Uterus (tissue), 4 donors: Measurements from ENCODE around the gene AQP1. TPM values are rescaled to one million over a fixed set of nuclear protein-coding genes. Genes with fewer than 3 reads are reported as not detected.

Experiments
- DNase-seq, 2 donors: peaks; one replicate each; pipeline ENCODE4 v3.0.0-alpha.2; 2019 to 2020
- H3K27ac ChIP-seq, 2 donors: fragments of 200-600 bp; sonication (generic); 1 replicate in 1 of 2; 2 replicates in 1 of 2; pipeline ENCODE4 v1.5.1; 2016 to 2018
- H3K27me3 ChIP-seq, 2 donors: fragments of 200-600 bp; sonication (generic); one replicate each; pipeline ENCODE4 v1.5.1; 2018 to 2019; ENCODE audit warnings: control low read depth in 1 of 2
- H3K36me3 ChIP-seq, 2 donors: fragments of 200-600 bp; sonication (generic); one replicate each; pipeline ENCODE4 v1.5.1; 2019; ENCODE audit warnings: control low read depth in 1 of 2
- H3K4me1 ChIP-seq, 2 donors: fragments of 200-600 bp; sonication (generic); one replicate each; pipeline ENCODE4 v1.5.1; 2018 to 2019; ENCODE audit warnings: control low read depth in 1 of 2
- H3K4me3 ChIP-seq, 2 donors: fragments of 200-600 bp; sonication (generic); 1 replicate in 1 of 2; 2 replicates in 1 of 2; pipeline ENCODE4 v1.5.1; 2018 to 2019; ENCODE audit warnings: mild to moderate bottlenecking in 1 of 2
- H3K9me3 ChIP-seq, 2 donors: fragments of 200-600 bp; sonication (generic); one replicate each; pipeline ENCODE4 v1.5.1; 2019; ENCODE audit warnings: control low read depth in 1 of 2
- POLR2A ChIP-seq, 2 donors: fragments of 450-650 bp; IDR thresholded peaks; one replicate each; pipeline ENCODE4 v1.6.1; 2016; ENCODE audit warnings: antibody characterized with exemption in 2 of 2, mild to moderate bottlenecking in 1 of 2, moderate library complexity in 1 of 2
- intact Hi-C: fragments of 100-400 bp; cut with DNase I; formaldehyde crosslinking; loops from one replicate; pipeline ENCODE4 v1.15.1; 2023; ENCODE audit warnings: low total_unique reads
- total RNA-seq, 4 donors: library from RNA; depleted of rRNA in 3 of 4; stranded (reverse); fragments of >200 nt in 3 of 4; gene quantifications; one replicate each; pipeline versions ENCODE4 v1.1.0 to v1.2.4, GENCODE V29; 2014 to 2023
- TF ChIP-seq, protein P1 (sequence below), 4 experiments: fragments of 200-600 bp in 2 of 4; fragments of 450-650 bp in 2 of 4; sonication (generic) in 2 of 4; IDR thresholded peaks; one replicate each; pipeline ENCODE4 v1.5.1; 2016 to 2019; ENCODE audit warnings: antibody characterized with exemption in 4 of 4, mild to moderate bottlenecking in 2 of 4, moderate library complexity in 1 of 4
- donor health status: DM: yes; HTN: yes; CAD: no.

Gene AQP1
- total RNA-seq, 4 donors from 2014 or later = 69.6 to 477 (median 370) TPM

DNA sequence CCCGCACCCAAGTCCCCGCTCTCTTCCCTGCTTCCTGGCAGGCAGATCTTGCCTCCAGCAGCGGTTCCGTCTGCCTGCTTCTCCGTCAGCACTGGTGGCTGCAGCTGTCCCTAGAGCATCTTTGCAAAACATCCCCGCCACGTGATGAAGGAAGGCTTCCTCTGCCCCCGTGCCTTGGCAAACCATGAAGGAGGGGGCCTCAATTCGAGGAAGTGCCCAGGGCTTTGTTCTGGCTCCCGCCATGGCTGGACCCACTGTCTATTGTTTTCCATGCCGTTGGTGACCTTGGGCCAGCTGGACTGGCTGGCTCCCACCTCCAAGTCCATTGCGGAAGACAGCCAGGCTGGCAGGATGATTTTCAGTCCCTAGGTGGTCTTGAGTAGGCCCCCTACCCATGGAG lies 13.2 kb upstream of the AQP1 start:
- H3K27me3 ChIP-seq = no peaks in the 10 kb centered on the region
- H3K4me1 ChIP-seq = peaks cover 0 to 24% of the 10 kb centered on the region in 2 donors
- TF ChIP-seq POLR2A (IDR thresholded peaks at IDR 0.05) = no peak
- TF ChIP-seq, protein P1, sequence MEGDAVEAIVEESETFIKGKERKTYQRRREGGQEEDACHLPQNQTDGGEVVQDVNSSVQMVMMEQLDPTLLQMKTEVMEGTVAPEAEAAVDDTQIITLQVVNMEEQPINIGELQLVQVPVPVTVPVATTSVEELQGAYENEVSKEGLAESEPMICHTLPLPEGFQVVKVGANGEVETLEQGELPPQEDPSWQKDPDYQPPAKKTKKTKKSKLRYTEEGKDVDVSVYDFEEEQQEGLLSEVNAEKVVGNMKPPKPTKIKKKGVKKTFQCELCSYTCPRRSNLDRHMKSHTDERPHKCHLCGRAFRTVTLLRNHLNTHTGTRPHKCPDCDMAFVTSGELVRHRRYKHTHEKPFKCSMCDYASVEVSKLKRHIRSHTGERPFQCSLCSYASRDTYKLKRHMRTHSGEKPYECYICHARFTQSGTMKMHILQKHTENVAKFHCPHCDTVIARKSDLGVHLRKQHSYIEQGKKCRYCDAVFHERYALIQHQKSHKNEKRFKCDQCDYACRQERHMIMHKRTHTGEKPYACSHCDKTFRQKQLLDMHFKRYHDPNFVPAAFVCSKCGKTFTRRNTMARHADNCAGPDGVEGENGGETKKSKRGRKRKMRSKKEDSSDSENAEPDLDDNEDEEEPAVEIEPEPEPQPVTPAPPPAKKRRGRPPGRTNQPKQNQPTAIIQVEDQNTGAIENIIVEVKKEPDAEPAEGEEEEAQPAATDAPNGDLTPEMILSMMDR (IDR thresholded peaks at IDR 0.05) = no peak
- H3K4me3 ChIP-seq = no peak overlapping the region
- no peaks in the 10 kb centered on the region for H3K36me3 ChIP-seq
- H3K9me3 ChIP-seq = no peaks in the 10 kb centered on the region
- intact Hi-C loops = no loop called here
- H3K27ac ChIP-seq = peak overlapping the region; percentile 39 to 44
- DNase-seq = no peak

DNA sequence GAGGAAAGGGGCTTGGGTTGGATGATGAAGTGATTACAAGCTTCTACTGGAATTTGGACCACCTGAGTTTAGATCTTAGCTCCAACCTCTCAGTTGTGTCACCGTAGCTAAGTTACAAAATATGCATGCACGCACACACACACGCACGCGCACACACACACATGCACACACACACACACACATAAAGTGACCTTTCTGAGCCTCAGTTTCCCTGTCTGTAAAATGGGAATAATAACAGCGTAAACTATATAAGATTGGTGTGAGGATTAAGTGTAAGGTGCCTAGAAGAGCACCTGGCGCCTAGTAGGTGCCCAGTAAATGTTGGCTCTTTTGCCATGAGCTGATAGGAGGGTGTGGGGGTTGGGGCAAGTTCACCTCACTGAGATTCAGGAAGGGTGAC lies 12.6 kb upstream of the AQP1 start:
- Histone ChIP-seq H3K36me3 (no peaks in the 10 kb centered on the region), H3K27ac (peak overlapping the region; percentile 39 to 44), H3K4me1 (peaks cover 0 to 24% of the 10 kb centered on the region in 2 donors), H3K27me3 (no peaks in the 10 kb centered on the region), H3K4me3 (no peak overlapping the region), H3K9me3 (no peaks in the 10 kb centered on the region)
- intact Hi-C loops = no loop called here
- DNase-seq = no peak
- TF ChIP-seq, protein P1 (IDR thresholded peaks at IDR 0.05) = no peak
- no peak for TF ChIP-seq POLR2A (IDR thresholded peaks at IDR 0.05)

DNA sequence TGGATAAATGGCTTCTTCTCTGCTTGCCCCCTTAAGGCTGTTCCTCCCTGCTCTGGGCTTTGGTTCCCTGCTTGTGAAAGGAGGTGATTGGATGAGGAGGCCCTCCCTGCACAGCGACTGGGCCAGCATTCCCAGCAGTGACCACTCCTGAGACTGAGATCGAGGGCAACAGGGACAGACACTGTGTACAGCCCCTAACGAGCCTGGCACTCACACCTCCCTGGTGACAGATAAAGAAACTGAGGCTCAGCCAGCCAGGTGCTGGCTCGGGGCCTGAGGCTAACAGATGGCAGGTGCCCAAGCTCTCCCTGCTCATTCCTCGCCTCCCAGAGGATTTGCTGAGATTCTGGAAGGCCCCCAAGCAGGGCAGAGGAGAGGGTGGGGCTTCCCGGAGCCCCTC lies 12.0 kb upstream of the AQP1 start:
- Histone ChIP-seq H3K27ac (peak overlapping the region; percentile 44 to 57), H3K36me3 (no peaks in the 10 kb centered on the region), H3K27me3 (no peaks in the 10 kb centered on the region), H3K9me3 (no peaks in the 10 kb centered on the region), H3K4me1 (peaks cover 0 to 24% of the 10 kb centered on the region in 2 donors), H3K4me3 (no peak overlapping the region)
- TF ChIP-seq POLR2A (IDR thresholded peaks at IDR 0.05) = no peak
- intact Hi-C loops = no loop called here
- DNase-seq = no peak

DNA sequence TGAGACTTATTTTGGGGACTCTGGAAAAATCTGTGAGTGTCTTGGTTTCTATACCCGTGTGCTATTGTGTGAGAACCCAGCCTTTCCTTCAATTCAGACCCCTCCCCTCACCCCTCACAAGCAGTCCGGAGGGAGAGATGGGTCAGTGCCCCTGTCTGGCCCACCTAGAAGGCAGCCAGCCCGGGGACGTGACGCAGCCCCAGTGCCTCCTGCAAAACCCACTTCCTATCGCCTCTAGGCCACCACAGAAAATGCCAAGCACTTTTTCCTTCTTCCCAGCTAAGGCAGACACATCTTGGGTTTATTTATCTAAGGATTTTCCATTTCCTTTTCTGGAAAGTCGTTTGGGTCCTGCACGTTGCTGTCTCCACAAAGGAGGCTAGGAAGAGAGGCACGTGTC lies 11.6 kb upstream of the AQP1 start:
- Histone ChIP-seq H3K4me3 (no peak overlapping the region), H3K36me3 (no peaks in the 10 kb centered on the region), H3K9me3 (no peaks in the 10 kb centered on the region), H3K27me3 (no peaks in the 10 kb centered on the region), H3K27ac (peak overlapping the region; percentile 44 to 57), H3K4me1 (peaks cover 0 to 23% of the 10 kb centered on the region in 2 donors)
- no peak for DNase-seq
- TF ChIP-seq, protein P1 (IDR thresholded peaks at IDR 0.05) = no peak
- no peak for TF ChIP-seq POLR2A (IDR thresholded peaks at IDR 0.05)
- intact Hi-C loops = no loop called here

DNA sequence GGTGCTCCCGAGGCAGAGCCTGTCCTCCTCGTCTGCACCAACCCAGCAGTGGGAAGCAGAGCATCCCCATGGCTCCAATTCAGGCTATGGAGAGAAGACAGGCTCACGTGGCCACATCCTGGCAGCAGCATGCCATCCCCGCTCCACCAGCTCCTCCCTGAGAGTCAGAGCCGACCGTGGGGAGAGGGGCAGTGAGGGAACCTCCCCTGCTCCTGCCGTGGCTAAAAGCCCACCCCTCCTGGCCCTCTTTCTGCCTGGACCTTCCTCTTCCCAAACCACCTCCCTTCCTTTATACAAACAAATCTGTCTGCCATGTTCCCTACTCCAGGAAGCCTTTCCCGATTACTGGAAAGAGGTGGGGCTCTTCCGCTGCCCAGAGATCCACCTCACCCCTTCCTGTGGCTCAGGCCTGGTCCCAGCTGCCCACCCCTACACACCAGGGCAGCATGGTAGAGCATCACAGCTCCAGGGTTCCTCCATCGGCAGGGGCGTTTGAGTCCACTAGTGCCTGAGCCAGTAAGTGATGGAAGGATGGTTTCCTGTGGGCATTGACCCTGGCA lies 10.8 kb upstream of the AQP1 start:
- peaks cover 0 to 14% of the 10 kb centered on the region in 2 donors for H3K4me1 ChIP-seq
- H3K4me3 ChIP-seq = no peak overlapping the region
- intact Hi-C loops = no loop called here
- TF ChIP-seq POLR2A (IDR thresholded peaks at IDR 0.05) = no peak
- TF ChIP-seq, protein P1 (IDR thresholded peaks at IDR 0.05) = no peak
- no peaks in the 10 kb centered on the region for H3K36me3 ChIP-seq
- H3K27me3 ChIP-seq = no peaks in the 10 kb centered on the region
- H3K9me3 ChIP-seq = no peaks in the 10 kb centered on the region
- H3K27ac ChIP-seq = peak overlapping the region; percentile 44 to 57
- DNase-seq = no peak

DNA sequence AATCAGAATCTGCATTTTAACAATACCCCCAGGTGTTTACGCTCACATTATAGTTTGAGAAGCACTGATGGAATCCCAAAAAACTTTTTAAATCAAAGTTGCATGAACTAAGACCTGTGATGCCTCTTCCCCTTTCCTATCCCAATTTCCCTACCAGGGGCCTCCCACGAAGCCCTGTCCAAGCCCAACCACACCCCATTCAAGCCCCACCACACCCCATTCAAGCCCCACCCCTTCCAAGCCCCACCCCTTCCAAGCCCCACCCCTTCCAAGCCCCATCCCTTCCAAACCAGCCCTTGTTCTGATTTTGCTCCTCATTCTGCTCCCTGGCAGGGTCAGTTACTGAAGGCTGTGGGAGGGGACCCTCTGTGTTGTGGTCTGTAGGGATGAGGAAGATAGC lies 9.8 kb upstream of the AQP1 start:
- intact Hi-C loops = no loop called here
- Histone ChIP-seq H3K4me1 (peaks cover 0 to 11% of the 10 kb centered on the region in 2 donors), H3K27me3 (no peaks in the 10 kb centered on the region), H3K36me3 (no peaks in the 10 kb centered on the region), H3K9me3 (no peaks in the 10 kb centered on the region), H3K4me3 (no peak overlapping the region), H3K27ac (no peak overlapping the region)
- TF ChIP-seq, protein P1 (IDR thresholded peaks at IDR 0.05) = no peak
- no peak for TF ChIP-seq POLR2A (IDR thresholded peaks at IDR 0.05)
- DNase-seq = no peak
